Measurements from ENCODE around the gene SLC5A1.

GRCh38 chr22:32021716-32022115 lies 21.3 kb upstream of the SLC5A1 start:
- no peak for TF ChIP-seq CTCF (IDR thresholded peaks at IDR 0.05)
- TF ChIP-seq RAD21 (conservative IDR thresholded peaks at IDR 0.05 in 1 of 2, IDR thresholded peaks at IDR 0.05 in 1 of 2): no peak
- no peak for TF ChIP-seq USF2 (IDR thresholded peaks at IDR 0.05)
- no peak for TF ChIP-seq POLR2A (IDR thresholded peaks at IDR 0.05; ENCODE audit: low read length)
- TF ChIP-seq REST (IDR thresholded peaks at IDR 0.05): no peak
- TF ChIP-seq EP300 (IDR thresholded peaks at IDR 0.05): no peak
- TF ChIP-seq PBX3 (IDR thresholded peaks at IDR 0.05): no peak
- no peak for TF ChIP-seq NR3C1 (IDR thresholded peaks at IDR 0.05)

Data from A549 (cell line).